GM12878 (cell line): ENCODE results near the gene TSFM. TPM values are rescaled to one million over a fixed set of nuclear protein-coding genes. Genes with fewer than 3 reads are reported as not detected.
A peak's percentile ranks its signal among the peaks of the same experiment; 100 is the strongest.

Experiments
- ATF7 ChIP-seq: fragments of 450-650 bp; IDR thresholded peaks from 2 replicates; pipeline ENCODE4 v1.6.1; 2016; ENCODE audit warnings: low read depth, mild to moderate bottlenecking
- BACH1 ChIP-seq: fragments of 450-650 bp; IDR thresholded peaks from 2 replicates; pipeline ENCODE4 v1.6.1; 2017; ENCODE audit warnings: mild to moderate bottlenecking, borderline replicate concordance
- GABPA ChIP-seq: IDR thresholded peaks from 2 replicates; pipeline ENCODE4 v1.6.1; 2014; ENCODE audit warnings: antibody characterized with exemption, low read depth, mild to moderate bottlenecking, inconsistent platforms
- HCFC1 ChIP-seq: fragments of 150-350 bp; IDR thresholded peaks from 2 replicates; pipeline ENCODE4 v1.6.1; 2014; ENCODE audit warnings: low read length
- MTA3 ChIP-seq: IDR thresholded peaks from 2 replicates; pipeline ENCODE4 v1.6.1; 2012; ENCODE audit warnings: low read length, inconsistent platforms, borderline replicate concordance
- RCOR1 ChIP-seq: conservative IDR thresholded peaks from 2 replicates; pipeline ENCODE4 v1.6.1; 2012; ENCODE audit warnings: low read depth, low read length, improper control_type of control experiment
- RUNX3 ChIP-seq: IDR thresholded peaks from 2 replicates; pipeline ENCODE4 v1.6.1; 2012; ENCODE audit warnings: low read length, inconsistent platforms
- SREBF1 ChIP-seq: IDR thresholded peaks from 2 replicates; pipeline ENCODE4 v1.6.1; 2012; ENCODE audit warnings: mild to moderate bottlenecking, low read length
- ZBTB40 ChIP-seq: fragments of 450-650 bp; IDR thresholded peaks from 2 replicates; pipeline ENCODE4 v1.6.1; 2016; ENCODE audit warnings: mild to moderate bottlenecking, moderate library complexity, borderline replicate concordance
- polyA plus RNA-seq, 11 experiments: library from polyadenylated mRNA; depleted of rRNA in 4 of 11; unstranded in 6 of 11; stranded (reverse) in 5 of 11; fragments of >200 nt; fragmentation: Nextera tagmentation in 4 of 11; fragmentation: Illumina TruSeq in 1 of 11; extraction: Ambion mirVana in 4 of 11; extraction: Trizol in 1 of 11; gene quantifications; 1 replicate in 1 of 11; 2 replicates in 10 of 11; pipeline versions ENCODE4 v1.2.1 to v1.2.3, GENCODE V29; 2011 to 2016; ENCODE audit warnings: inconsistent platforms in 2 of 11, missing spikeins in 2 of 11, low read depth in 1 of 11
- total RNA-seq, 4 experiments: library from RNA; depleted of rRNA in 3 of 4; stranded (reverse); fragments of >200 nt in 3 of 4; fragmentation: Illumina TruSeq in 1 of 4; extraction: Trizol in 1 of 4; gene quantifications; 2 replicates each; pipeline versions ENCODE4 v1.2.1 to v1.2.3, GENCODE V29; 2013 to 2021
- TF ChIP-seq, protein P1 (sequence below): IDR thresholded peaks from 2 replicates; pipeline ENCODE4 v1.6.1; 2012; ENCODE audit warnings: low read depth, low read length, improper control_type of control experiment

Gene TSFM
- total and polyA plus RNA-seq, 10 of the 15 experiments (the other 5 are each of a cell fraction or from before 2014, with no cell fraction given) = 36.7 to 132 (median 45.6) TPM

DNA sequence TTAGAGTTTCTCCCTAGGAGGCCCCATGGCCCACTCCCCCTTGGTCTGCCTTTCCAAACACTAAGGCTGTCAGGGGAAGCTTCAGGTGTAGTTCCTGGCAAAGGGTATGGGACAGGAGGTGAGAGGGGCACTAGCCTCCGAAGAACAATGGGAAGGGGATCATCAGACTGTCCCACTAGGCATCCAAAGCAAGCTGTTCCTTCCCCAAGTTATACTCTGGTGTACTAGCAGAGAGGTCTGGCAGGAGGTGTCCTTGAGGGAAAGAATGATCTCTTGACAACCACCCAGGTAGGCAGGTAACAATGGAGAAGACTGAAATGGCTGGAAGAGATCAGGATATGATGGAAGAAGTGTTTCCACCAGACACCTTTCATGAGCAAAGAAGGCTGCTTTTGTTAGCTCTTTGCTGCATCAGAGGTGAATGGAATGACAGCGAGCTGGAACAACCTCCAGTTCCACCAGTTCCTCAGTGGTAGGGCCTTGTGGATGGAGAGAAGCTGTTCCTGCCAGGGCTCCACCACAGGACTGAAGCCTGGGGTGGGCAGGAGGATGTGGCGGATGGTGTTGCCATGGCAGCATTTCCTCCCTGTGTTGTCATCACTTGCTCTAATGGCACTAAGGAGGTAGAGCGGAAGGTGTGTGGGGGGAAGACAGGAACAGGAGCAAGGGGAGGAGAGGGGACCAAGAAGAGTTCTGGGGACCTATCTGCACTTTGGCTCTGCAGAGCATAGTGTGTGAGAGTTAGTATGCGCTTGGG, 41.8 kb upstream of the TSFM start (continued):
- TF ChIP-seq MTA3 = no peak
- no peak for TF ChIP-seq HCFC1
- no peak for TF ChIP-seq SREBF1
- peak; percentile 28; the same call in 1 of the 2 replicates for TF ChIP-seq RUNX3
- TF ChIP-seq GABPA = peak; percentile 68; the same call in 1 of the 2 replicates
- TF ChIP-seq ZBTB40 = 0 out of 2 replicates have a peak, but pooled peaks have one; percentile 46
- peak; percentile 87; the same call in 1 of the 2 replicates for TF ChIP-seq RCOR1
- TF ChIP-seq, protein P1, sequence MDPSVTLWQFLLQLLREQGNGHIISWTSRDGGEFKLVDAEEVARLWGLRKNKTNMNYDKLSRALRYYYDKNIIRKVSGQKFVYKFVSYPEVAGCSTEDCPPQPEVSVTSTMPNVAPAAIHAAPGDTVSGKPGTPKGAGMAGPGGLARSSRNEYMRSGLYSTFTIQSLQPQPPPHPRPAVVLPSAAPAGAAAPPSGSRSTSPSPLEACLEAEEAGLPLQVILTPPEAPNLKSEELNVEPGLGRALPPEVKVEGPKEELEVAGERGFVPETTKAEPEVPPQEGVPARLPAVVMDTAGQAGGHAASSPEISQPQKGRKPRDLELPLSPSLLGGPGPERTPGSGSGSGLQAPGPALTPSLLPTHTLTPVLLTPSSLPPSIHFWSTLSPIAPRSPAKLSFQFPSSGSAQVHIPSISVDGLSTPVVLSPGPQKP = no peak
- TF ChIP-seq ATF7 = peak; percentile 61
- TF ChIP-seq BACH1 = no peak
